OCI-LY3 (cell line): ENCODE data around the gene SASH1.

ENCODE experiments used
- H2AFZ ChIP-seq: fragments of 200-600, 300-600 bp; shearing (Covaris generic); 2 replicates; pipeline ENCODE4 v1.6.0; 2014; ENCODE audit warnings: antibody characterized with exemption, low read depth, low read length
- H3K27ac ChIP-seq: fragments of 200-600, 300-600 bp; sonication (generic); 2 replicates; pipeline ENCODE4 v1.5.1; 2014; ENCODE audit warnings: mild to moderate bottlenecking, low read length, moderate library complexity, mixed read lengths
- H3K27me3 ChIP-seq: fragments of 200-600, 300-600 bp; sonication (generic); 2 replicates; pipeline ENCODE4 v1.6.1; 2014; ENCODE audit warnings: low read depth, low read length, mixed read lengths
- H3K36me3 ChIP-seq: fragments of 200-600, 300-600 bp; sonication (generic); replicated peaks from 2 replicates; pipeline ENCODE3; 2014; ENCODE audit warnings: low read depth, low read length, mixed read lengths
- H3K4me1 ChIP-seq: fragments of 300-600, 200-600 bp; sonication (generic); 2 replicates; pipeline ENCODE4 v1.6.1; 2014; ENCODE audit warnings: low read length, mixed read lengths
- H3K4me2 ChIP-seq: fragments of 200-600, 300-600 bp; sonication (generic); 2 replicates; pipeline ENCODE4 v1.6.1; 2014; ENCODE audit warnings: low read length, mixed read lengths
- H3K4me3 ChIP-seq: fragments of 300-600, 200-600 bp; sonication (generic); 2 replicates; pipeline ENCODE4 v1.5.1; 2014; ENCODE audit warnings: antibody characterized with exemption, mild to moderate bottlenecking, low read length, moderate library complexity
- H3K79me2 ChIP-seq: fragments of 300-600, 200-600 bp; shearing (Covaris generic); 2 replicates; pipeline ENCODE4 v1.6.1; 2014; ENCODE audit warnings: mild to moderate bottlenecking, low read length, mixed read lengths
- H3K9ac ChIP-seq: fragments of 300-600, 200-600 bp; shearing (Covaris generic); 2 replicates; pipeline ENCODE4 v1.6.0; 2014; ENCODE audit warnings: mild to moderate bottlenecking, low read length, moderate library complexity
- H3K9me3 ChIP-seq: fragments of 200-600, 300-600 bp; shearing (Covaris generic); 2 replicates; pipeline ENCODE4 v1.6.1; 2014; ENCODE audit warnings: low read length, mixed read lengths; ENCODE audit not compliant: insufficient read depth
- H4K20me1 ChIP-seq: fragments of 200-600, 300-600 bp; sonication (generic); 2 replicates; pipeline ENCODE4 v1.6.1; 2016; ENCODE audit warnings: low read length, mixed read lengths; ENCODE audit not compliant: insufficient read depth
- EZH2phosphoT487 ChIP-seq: fragments of 200-600 bp; shearing (Covaris generic); IDR thresholded peaks from 2 replicates; pipeline ENCODE4 v1.6.1; 2018; ENCODE audit warnings: antibody characterized with exemption, mixed run types, low read depth
- TF ChIP-seq, protein P1 (sequence below): fragments of 200-600, 300-600 bp; sonication (generic); IDR thresholded peaks from 2 replicates; pipeline ENCODE4 v1.5.1; 2014; ENCODE audit warnings: antibody characterized with exemption, low read length, low read depth

Gene SASH1

DNA sequence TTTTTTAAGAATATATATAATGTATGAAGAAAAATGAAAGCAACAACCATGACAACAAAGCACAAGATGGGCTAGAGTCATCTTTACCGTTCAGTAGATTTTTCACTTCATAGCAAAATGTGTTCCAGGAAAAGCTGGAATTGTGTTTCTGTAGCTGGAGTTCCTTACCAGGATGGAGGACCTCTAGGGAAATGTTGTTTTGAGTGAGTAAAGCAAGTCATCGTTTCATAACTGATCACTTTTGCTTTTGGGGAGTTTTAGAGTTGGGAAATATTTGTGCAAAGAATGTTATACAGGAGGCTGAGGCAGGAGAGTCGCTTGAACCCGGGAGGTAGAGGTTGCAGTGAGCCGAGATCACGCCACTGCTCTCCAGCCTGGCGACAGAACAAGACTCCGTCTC lies 151.6 kb downstream of the SASH1 start:
- Histone ChIP-seq H3K4me2 (no peak overlapping the region), H3K27ac (no peak overlapping the region)

DNA sequence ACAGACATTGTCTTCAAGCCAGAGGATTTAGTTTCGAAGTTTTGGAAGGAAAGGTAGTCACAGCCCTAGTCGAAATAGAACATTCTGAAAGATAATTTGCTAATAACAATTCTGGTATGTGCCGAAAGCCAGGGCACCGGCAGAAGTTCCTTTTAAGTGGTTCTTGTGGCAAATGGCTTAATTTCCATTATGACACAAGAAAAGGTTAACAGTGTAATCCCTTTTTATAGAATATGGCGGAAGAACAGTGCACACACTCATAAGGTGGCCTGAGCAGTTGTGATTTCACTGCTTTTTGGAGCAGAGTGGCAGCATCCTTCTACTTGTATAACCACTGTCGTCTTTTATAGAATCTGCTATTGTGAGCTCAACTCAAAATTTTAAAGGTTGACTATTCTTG lies 152.4 kb downstream of the SASH1 start:
- Histone ChIP-seq H3K27ac (no peak overlapping the region), H2AFZ (no peak overlapping the region), H3K9me3 (no peaks in the 10 kb centered on the region), H3K4me2 (no peak overlapping the region), H3K4me1 (0 out of 2 replicates have a peak, but pooled peaks cover 3% of the 10 kb centered on the region), H3K9ac (no peak overlapping the region), H3K27me3 (peaks cover 8% of the 10 kb centered on the region; the same call in 1 of the 2 replicates), H4K20me1 (no peaks in the 10 kb centered on the region), H3K79me2 (no peaks in the 10 kb centered on the region), H3K36me3 (no peaks in the 10 kb centered on the region), H3K4me3 (no peak overlapping the region)
- no peak for TF ChIP-seq EZH2phosphoT487
- TF ChIP-seq, protein P1, sequence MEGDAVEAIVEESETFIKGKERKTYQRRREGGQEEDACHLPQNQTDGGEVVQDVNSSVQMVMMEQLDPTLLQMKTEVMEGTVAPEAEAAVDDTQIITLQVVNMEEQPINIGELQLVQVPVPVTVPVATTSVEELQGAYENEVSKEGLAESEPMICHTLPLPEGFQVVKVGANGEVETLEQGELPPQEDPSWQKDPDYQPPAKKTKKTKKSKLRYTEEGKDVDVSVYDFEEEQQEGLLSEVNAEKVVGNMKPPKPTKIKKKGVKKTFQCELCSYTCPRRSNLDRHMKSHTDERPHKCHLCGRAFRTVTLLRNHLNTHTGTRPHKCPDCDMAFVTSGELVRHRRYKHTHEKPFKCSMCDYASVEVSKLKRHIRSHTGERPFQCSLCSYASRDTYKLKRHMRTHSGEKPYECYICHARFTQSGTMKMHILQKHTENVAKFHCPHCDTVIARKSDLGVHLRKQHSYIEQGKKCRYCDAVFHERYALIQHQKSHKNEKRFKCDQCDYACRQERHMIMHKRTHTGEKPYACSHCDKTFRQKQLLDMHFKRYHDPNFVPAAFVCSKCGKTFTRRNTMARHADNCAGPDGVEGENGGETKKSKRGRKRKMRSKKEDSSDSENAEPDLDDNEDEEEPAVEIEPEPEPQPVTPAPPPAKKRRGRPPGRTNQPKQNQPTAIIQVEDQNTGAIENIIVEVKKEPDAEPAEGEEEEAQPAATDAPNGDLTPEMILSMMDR: no peak

More for the DNA sequence above, 151.6 kb downstream of the SASH1 start:
- Histone ChIP-seq H3K9me3 (no peaks in the 10 kb centered on the region), H3K36me3 (no peaks in the 10 kb centered on the region), H3K4me3 (no peak overlapping the region), H4K20me1 (no peaks in the 10 kb centered on the region), H3K9ac (no peak overlapping the region), H3K27me3 (peaks cover 7% of the 10 kb centered on the region; the same call in 1 of the 2 replicates), H3K79me2 (no peaks in the 10 kb centered on the region), H2AFZ (no peak overlapping the region), H3K4me1 (0 out of 2 replicates have a peak, but pooled peaks cover 3% of the 10 kb centered on the region)
- no peak for TF ChIP-seq EZH2phosphoT487
- TF ChIP-seq, protein P1: no peak

DNA sequence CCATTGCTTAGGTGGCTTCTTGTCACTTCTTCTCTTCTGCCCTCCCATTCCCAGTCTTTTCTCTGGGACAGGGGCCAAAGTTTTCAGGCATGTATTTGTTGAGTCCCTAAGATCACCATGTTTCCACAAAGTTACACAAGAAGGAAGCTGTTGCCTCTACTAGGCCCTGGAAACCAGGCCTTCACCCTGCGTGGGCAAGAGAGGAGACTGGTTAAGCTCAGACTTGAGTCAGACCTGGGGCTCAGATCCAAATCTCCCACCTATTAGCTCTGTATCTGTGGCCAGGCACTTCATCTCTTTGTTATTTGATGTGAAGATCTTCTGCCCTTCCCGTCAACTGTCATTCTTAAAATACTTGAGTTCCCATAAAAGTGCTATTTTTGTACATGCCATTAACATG lies 154.6 kb downstream of the SASH1 start:
- TF ChIP-seq, protein P1: no peak
- no peak for TF ChIP-seq EZH2phosphoT487
- Histone ChIP-seq H3K9ac (no peak overlapping the region), H3K4me1 (0 out of 2 replicates have a peak, but pooled peaks cover 3% of the 10 kb centered on the region), H3K4me2 (no peak overlapping the region), H3K79me2 (no peaks in the 10 kb centered on the region), H3K27ac (no peak overlapping the region), H4K20me1 (no peaks in the 10 kb centered on the region), H2AFZ (no peak overlapping the region), H3K36me3 (no peaks in the 10 kb centered on the region), H3K27me3 (peaks cover 19% of the 10 kb centered on the region; the same call in 1 of the 2 replicates), H3K4me3 (no peak overlapping the region), H3K9me3 (no peaks in the 10 kb centered on the region)

DNA sequence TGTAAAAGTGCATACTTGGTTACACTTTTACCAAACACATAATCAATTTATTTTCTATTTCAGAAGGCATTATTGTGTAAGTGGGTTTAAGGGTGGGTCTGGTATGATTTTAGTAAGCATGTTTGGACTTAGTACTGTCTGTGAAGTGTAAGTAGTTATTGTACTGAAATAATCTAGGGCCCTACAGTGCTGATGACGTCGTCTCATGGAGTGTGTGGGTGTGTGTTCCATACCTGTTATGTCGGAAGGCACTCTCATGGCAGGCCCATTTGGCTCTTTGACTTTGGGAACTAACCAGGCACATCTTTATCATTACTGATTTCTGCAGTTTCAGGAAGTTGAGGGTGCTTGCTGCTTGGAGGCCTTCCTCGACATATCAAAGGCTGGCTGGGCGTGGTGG lies 155.1 kb downstream of the SASH1 start:
- no peak for TF ChIP-seq EZH2phosphoT487
- TF ChIP-seq, protein P1: no peak
- H3K4me1 ChIP-seq: 0 out of 2 replicates have a peak, but pooled peaks cover 3% of the 10 kb centered on the region
- no peaks in the 10 kb centered on the region for H3K36me3 ChIP-seq
- H3K9me3 ChIP-seq: no peaks in the 10 kb centered on the region
- H3K79me2 ChIP-seq: no peaks in the 10 kb centered on the region
- H4K20me1 ChIP-seq: no peaks in the 10 kb centered on the region
- H2AFZ ChIP-seq: no peak overlapping the region
- H3K27ac ChIP-seq: no peak overlapping the region
- H3K4me3 ChIP-seq: no peak overlapping the region
- H3K9ac ChIP-seq: no peak overlapping the region
- peaks cover 21% of the 10 kb centered on the region; the same call in 1 of the 2 replicates for H3K27me3 ChIP-seq
- no peak overlapping the region for H3K4me2 ChIP-seq
